Neural cell (in vitro differentiated cells): Measurements from ENCODE around the gene VPS26C.

Experiments used
- CTCF ChIP-seq: fragments of 450-650 bp; IDR thresholded peaks from 2 replicates; pipeline ENCODE4 v1.5.1; 2014; ENCODE audit warnings: antibody characterized with exemption, mild to moderate bottlenecking, moderate library complexity; ENCODE audit not compliant: poor library complexity, severe bottlenecking
- EZH2 ChIP-seq: fragments of 200-600, 300-800 bp; shearing (Covaris generic), sonication (generic); IDR thresholded peaks from 2 replicates; pipeline ENCODE4 v1.6.1; 2014; ENCODE audit warnings: antibody characterized with exemption, low read length, borderline replicate concordance, mild to moderate bottlenecking; ENCODE audit not compliant: insufficient read depth, poor library complexity, severe bottlenecking
- MXI1 ChIP-seq: fragments of 450-650 bp; conservative IDR thresholded peaks from 2 replicates; pipeline ENCODE4 v1.6.1; 2014; ENCODE audit warnings: antibody characterized with exemption, mild to moderate bottlenecking; ENCODE audit not compliant: poor library complexity, severe bottlenecking
- POLR2AphosphoS5 ChIP-seq: IDR thresholded peaks from 2 replicates; pipeline ENCODE4 v1.6.1; 2012
- REST ChIP-seq: IDR thresholded peaks from 2 replicates; pipeline ENCODE4 v1.6.1; 2012; ENCODE audit warnings: borderline replicate concordance

- TF ChIP-seq CTCF, result no peak
- TF ChIP-seq POLR2AphosphoS5, result no peak
- TF ChIP-seq EZH2, result no peak
- no peak for TF ChIP-seq REST
- no peak for TF ChIP-seq MXI1
Measured at GRCh38 chr21:37204580-37204979, 62.6 kb downstream of the VPS26C start.
